ENCODE data around the gene GPATCH1.

GPATCH1 gene

GRCh38 chr19:33094436-33095067 is 13.6 kb downstream of the GPATCH1 start:
- H3K4me1 ChIP-seq (ENCODE audit: control insufficient read depth, low read depth, low read length): no peaks in the 10 kb centered on the region
- no peak overlapping the region for H3K9ac ChIP-seq (ENCODE audit: low read length)
- H2AK5ac ChIP-seq (ENCODE audit: low read length): no peak overlapping the region
- no peak overlapping the region for H3K4me2 ChIP-seq (ENCODE audit: low read length)
- H3K36me3 ChIP-seq (ENCODE audit: control insufficient read depth, insufficient read depth, low read length): peaks cover 11% of the 10 kb centered on the region
- H3K27ac ChIP-seq (ENCODE audit: low read depth, low read length): no peak overlapping the region
- no peak for DNase-seq
- no peak overlapping the region for H4K5ac ChIP-seq (ENCODE audit: low read length)
- no peaks in the 10 kb centered on the region for H3K79me1 ChIP-seq (ENCODE audit: low read length)
- H2BK15ac ChIP-seq (replicated peaks; ENCODE audit: low read depth): no peak overlapping the region
- no peak overlapping the region for H2BK120ac ChIP-seq (ENCODE audit: low read depth, low read length)
- H3K4ac ChIP-seq (ENCODE audit: low read depth, low read length): no peak overlapping the region
- no peak overlapping the region for H3K18ac ChIP-seq (ENCODE audit: low read length)
- H3K79me2 ChIP-seq (ENCODE audit: control insufficient read depth, insufficient read depth, low read length): no peaks in the 10 kb centered on the region
- no peak overlapping the region for H2BK5ac ChIP-seq (ENCODE audit: low read length)
- no peak overlapping the region for H3K4me3 ChIP-seq (ENCODE audit: low read length)
- no peak overlapping the region for H4K8ac ChIP-seq (ENCODE audit: low read depth, low read length)
- H3K27me3 ChIP-seq (ENCODE audit: insufficient read depth, low read length, poor library complexity): no peaks in the 10 kb centered on the region
- no peak overlapping the region for H3K23ac ChIP-seq (ENCODE audit: low read length)
- WGBS (ENCODE audit: extremely low coverage, insufficient coverage, low lambda C conversion rate): no CpG with 5 or more reads among the region's 6 CpGs
- H3K56ac ChIP-seq (ENCODE audit: low read length): no peak overlapping the region

DNA sequence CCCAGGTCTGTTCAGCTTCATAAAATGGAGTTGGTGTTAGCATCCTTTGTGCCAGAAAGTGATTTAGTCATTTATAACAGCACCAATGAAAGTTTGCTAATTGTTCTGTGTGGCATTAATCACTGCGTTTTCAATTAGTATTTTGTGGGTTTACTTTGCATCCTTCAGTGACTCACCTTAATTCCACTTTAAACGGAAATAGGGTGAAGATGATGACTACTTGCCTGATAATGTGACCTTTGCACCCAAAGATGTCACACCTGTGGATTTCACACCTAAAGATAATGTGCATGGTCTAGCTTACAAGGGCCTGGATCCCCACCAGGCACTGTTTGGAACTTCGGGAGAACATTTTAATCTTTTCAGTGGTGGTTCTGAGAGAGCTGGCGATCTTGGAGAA is 15.0 kb downstream of the GPATCH1 start:
- Histone ChIP-seq H3K4ac (ENCODE audit: low read depth, low read length) (no peak overlapping the region), H3K18ac (ENCODE audit: low read length) (no peak overlapping the region), H3K56ac (ENCODE audit: low read length) (no peak overlapping the region), H2BK120ac (ENCODE audit: low read depth, low read length) (no peak overlapping the region), H2BK5ac (ENCODE audit: low read length) (no peak overlapping the region), H2AK5ac (ENCODE audit: low read length) (no peak overlapping the region), H3K27ac (ENCODE audit: low read depth, low read length) (no peak overlapping the region), H3K79me1 (ENCODE audit: low read length) (no peaks in the 10 kb centered on the region), H3K4me3 (ENCODE audit: low read length) (no peak overlapping the region), H3K9ac (ENCODE audit: low read length) (no peak overlapping the region), H3K36me3 (ENCODE audit: control insufficient read depth, insufficient read depth, low read length) (peaks cover 8% of the 10 kb centered on the region), H3K27me3 (ENCODE audit: insufficient read depth, low read length, poor library complexity) (no peaks in the 10 kb centered on the region), H3K4me1 (ENCODE audit: control insufficient read depth, low read depth, low read length) (no peaks in the 10 kb centered on the region), H4K5ac (ENCODE audit: low read length) (no peak overlapping the region), H2BK15ac (replicated peaks; ENCODE audit: low read depth) (no peak overlapping the region), H4K8ac (ENCODE audit: low read depth, low read length) (no peak overlapping the region), H3K79me2 (ENCODE audit: control insufficient read depth, insufficient read depth, low read length) (no peaks in the 10 kb centered on the region), H3K4me2 (ENCODE audit: low read length) (no peak overlapping the region), H3K23ac (ENCODE audit: low read length) (no peak overlapping the region)
- WGBS (ENCODE audit: extremely low coverage, insufficient coverage, low lambda C conversion rate): no CpG with 5 or more reads among the region's 4 CpGs
- DNase-seq: no peak

- Histone ChIP-seq H2BK15ac (replicated peaks; ENCODE audit: low read depth) (no peak overlapping the region), H2BK5ac (ENCODE audit: low read length) (no peak overlapping the region), H3K79me1 (ENCODE audit: low read length) (no peaks in the 10 kb centered on the region), H3K27me3 (ENCODE audit: insufficient read depth, low read length, poor library complexity) (no peaks in the 10 kb centered on the region), H3K9ac (ENCODE audit: low read length) (no peak overlapping the region), H3K4ac (ENCODE audit: low read depth, low read length) (no peak overlapping the region), H3K36me3 (ENCODE audit: control insufficient read depth, insufficient read depth, low read length) (peaks cover 7% of the 10 kb centered on the region), H3K56ac (ENCODE audit: low read length) (no peak overlapping the region), H4K8ac (ENCODE audit: low read depth, low read length) (no peak overlapping the region), H2BK120ac (ENCODE audit: low read depth, low read length) (no peak overlapping the region), H2AK5ac (ENCODE audit: low read length) (no peak overlapping the region), H3K27ac (ENCODE audit: low read depth, low read length) (no peak overlapping the region), H3K18ac (ENCODE audit: low read length) (no peak overlapping the region), H3K4me3 (ENCODE audit: low read length) (no peak overlapping the region), H3K23ac (ENCODE audit: low read length) (no peak overlapping the region), H3K4me1 (ENCODE audit: control insufficient read depth, low read depth, low read length) (no peaks in the 10 kb centered on the region), H4K5ac (ENCODE audit: low read length) (no peak overlapping the region), H3K79me2 (ENCODE audit: control insufficient read depth, insufficient read depth, low read length) (no peaks in the 10 kb centered on the region), H3K4me2 (ENCODE audit: low read length) (no peak overlapping the region)
- no CpG with 5 or more reads among the region's 4 CpGs for WGBS (ENCODE audit: extremely low coverage, insufficient coverage, low lambda C conversion rate)
- no peak for DNase-seq
These were observed 17.1 kb downstream of the GPATCH1 start for GRCh38 chr19:33098055-33098534.

DNA sequence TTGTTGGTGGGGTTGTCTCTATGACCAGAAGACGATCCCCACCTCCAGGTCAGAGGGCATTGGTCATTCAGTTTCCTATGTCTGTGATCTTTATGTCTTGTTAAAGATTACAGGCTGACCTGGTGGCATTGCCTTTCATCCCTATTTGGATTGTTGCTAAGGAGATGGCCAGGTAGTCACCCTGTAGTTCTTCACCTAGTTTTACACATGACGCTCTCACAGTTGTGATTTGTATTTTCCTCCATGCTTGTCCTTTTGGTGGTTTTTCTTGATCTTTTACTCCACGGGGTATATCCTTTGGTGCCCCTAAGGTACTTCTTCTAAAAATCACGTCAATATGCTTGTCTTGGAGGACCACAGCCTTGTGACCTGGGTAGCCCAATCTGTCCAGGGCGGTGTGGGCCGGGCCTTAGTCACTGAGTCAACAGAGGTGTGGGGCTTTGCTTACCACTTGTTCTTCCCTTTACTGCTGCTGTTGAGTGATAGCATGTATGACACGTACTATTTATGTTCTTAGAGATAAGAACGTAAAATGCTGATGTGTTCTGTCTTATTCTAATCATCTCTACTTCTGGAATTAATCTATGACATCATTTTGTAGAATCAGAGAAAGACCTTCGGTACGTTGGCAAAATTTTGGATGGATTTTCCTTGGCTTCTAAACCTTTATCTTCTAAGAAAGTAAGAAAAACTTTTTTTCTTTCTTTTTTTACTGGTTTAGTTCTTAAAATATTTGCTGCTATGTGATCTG is 20.1 kb downstream of the GPATCH1 start:
- no peak for DNase-seq
- H4K5ac ChIP-seq (ENCODE audit: low read length): no peak overlapping the region
- no peaks in the 10 kb centered on the region for H3K79me1 ChIP-seq (ENCODE audit: low read length)
- no peaks in the 10 kb centered on the region for H3K4me1 ChIP-seq (ENCODE audit: control insufficient read depth, low read depth, low read length)
- peaks cover 4% of the 10 kb centered on the region for H3K36me3 ChIP-seq (ENCODE audit: control insufficient read depth, insufficient read depth, low read length)
- no peak overlapping the region for H3K4ac ChIP-seq (ENCODE audit: low read depth, low read length)
- no peak overlapping the region for H3K23ac ChIP-seq (ENCODE audit: low read length)
- H3K27ac ChIP-seq (ENCODE audit: low read depth, low read length): no peak overlapping the region
- no peak overlapping the region for H2BK15ac ChIP-seq (replicated peaks; ENCODE audit: low read depth)
- no CpG with 5 or more reads among the region's 10 CpGs for WGBS (ENCODE audit: extremely low coverage, insufficient coverage, low lambda C conversion rate)
- H2BK120ac ChIP-seq (ENCODE audit: low read depth, low read length): no peak overlapping the region
- no peaks in the 10 kb centered on the region for H3K27me3 ChIP-seq (ENCODE audit: insufficient read depth, low read length, poor library complexity)
- no peak overlapping the region for H2BK5ac ChIP-seq (ENCODE audit: low read length)
- H3K18ac ChIP-seq (ENCODE audit: low read length): no peak overlapping the region
- no peaks in the 10 kb centered on the region for H3K79me2 ChIP-seq (ENCODE audit: control insufficient read depth, insufficient read depth, low read length)
- no peak overlapping the region for H3K9ac ChIP-seq (ENCODE audit: low read length)
- no peak overlapping the region for H4K8ac ChIP-seq (ENCODE audit: low read depth, low read length)
- no peak overlapping the region for H3K56ac ChIP-seq (ENCODE audit: low read length)
- H3K4me3 ChIP-seq (ENCODE audit: low read length): no peak overlapping the region
- H3K4me2 ChIP-seq (ENCODE audit: low read length): no peak overlapping the region
- H2AK5ac ChIP-seq (ENCODE audit: low read length): no peak overlapping the region

DNA sequence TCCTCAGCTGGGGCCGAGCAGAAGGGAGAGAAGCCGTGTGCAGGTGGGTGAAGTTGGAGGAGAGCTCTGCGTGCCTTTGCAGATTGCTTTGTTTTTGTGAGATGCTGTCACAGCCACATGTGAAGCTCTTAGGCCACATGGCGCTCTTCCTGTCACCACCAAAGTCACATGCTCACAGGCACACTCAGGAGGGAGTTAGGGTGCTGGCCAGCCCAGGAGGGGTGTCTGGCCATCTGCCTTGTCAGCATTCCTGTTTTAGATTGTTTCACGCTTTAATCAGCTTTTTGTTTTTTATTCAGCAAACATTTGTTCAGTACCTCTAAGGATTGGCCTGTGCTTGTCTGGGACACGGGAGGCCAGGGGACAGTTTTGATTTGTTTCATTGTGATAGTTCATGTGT is 21.9 kb downstream of the GPATCH1 start:
- no peak overlapping the region for H4K8ac ChIP-seq (ENCODE audit: low read depth, low read length)
- H3K36me3 ChIP-seq (ENCODE audit: control insufficient read depth, insufficient read depth, low read length): peaks cover 4% of the 10 kb centered on the region
- no CpG with 5 or more reads among the region's 6 CpGs for WGBS (ENCODE audit: extremely low coverage, insufficient coverage, low lambda C conversion rate)

More for the DNA sequence above, 21.9 kb downstream of the GPATCH1 start:
- H3K56ac ChIP-seq (ENCODE audit: low read length): no peak overlapping the region
- H3K4ac ChIP-seq (ENCODE audit: low read depth, low read length): no peak overlapping the region
- no peak overlapping the region for H3K4me3 ChIP-seq (ENCODE audit: low read length)
- no peak overlapping the region for H3K9ac ChIP-seq (ENCODE audit: low read length)
- H3K79me2 ChIP-seq (ENCODE audit: control insufficient read depth, insufficient read depth, low read length): no peaks in the 10 kb centered on the region
- H3K4me2 ChIP-seq (ENCODE audit: low read length): no peak overlapping the region
- H3K23ac ChIP-seq (ENCODE audit: low read length): no peak overlapping the region
- no peaks in the 10 kb centered on the region for H3K79me1 ChIP-seq (ENCODE audit: low read length)
- H2BK120ac ChIP-seq (ENCODE audit: low read depth, low read length): no peak overlapping the region
- no peak overlapping the region for H3K27ac ChIP-seq (ENCODE audit: low read depth, low read length)
- H2BK5ac ChIP-seq (ENCODE audit: low read length): no peak overlapping the region
- H3K18ac ChIP-seq (ENCODE audit: low read length): no peak overlapping the region
- H2BK15ac ChIP-seq (replicated peaks; ENCODE audit: low read depth): no peak overlapping the region
- no peak overlapping the region for H4K5ac ChIP-seq (ENCODE audit: low read length)
- H3K4me1 ChIP-seq (ENCODE audit: control insufficient read depth, low read depth, low read length): no peaks in the 10 kb centered on the region
- no peak for DNase-seq
- no peaks in the 10 kb centered on the region for H3K27me3 ChIP-seq (ENCODE audit: insufficient read depth, low read length, poor library complexity)
- no peak overlapping the region for H2AK5ac ChIP-seq (ENCODE audit: low read length)
